Astrocyte (in vitro differentiated cells and primary cell): ENCODE data around the gene KCNK15.

ENCODE experiments used
- CTCF ChIP-seq: IDR thresholded peaks from 2 replicates; pipeline ENCODE4 v1.5.1; 2011; ENCODE audit warnings: low read depth, mild to moderate bottlenecking, inconsistent platforms, low read length, moderate library complexity; ENCODE audit not compliant: insufficient read depth
- EZH2 ChIP-seq: IDR thresholded peaks from 2 replicates; pipeline ENCODE4 v1.6.1; 2012; ENCODE audit warnings: mild to moderate bottlenecking, low read length, inconsistent platforms; ENCODE audit not compliant: insufficient read depth

GRCh38 chr20:44721785-44722054 is 23.9 kb upstream of the KCNK15 start:
- TF ChIP-seq EZH2 (no peak), CTCF (no peak)
